ENCODE measurements around the gene TEAD3.
A peak's percentile ranks its signal among the peaks of the same experiment; 100 is the strongest.

TEAD3 gene

GRCh38 chr6:35452183-35453090 is 44.4 kb downstream of the TEAD3 start, which contains the start of gene FANCE:
TSS of gene FANCE (plus strand) at chr6:35452338. CDS start at chr6:35452546, 208 bp downstream.
- H3K4me3 ChIP-seq (ENCODE audit: low read depth in 1 of 2, low read length in 2 of 2) = peak within 1 kb of the TSS; percentile 43 to 59; a peak in 3 of 4 replicates
- peaks cover 16% of the 10 kb centered on the region for H3K36me3 ChIP-seq (ENCODE audit: insufficient read depth, low read length)
- peak within 1 kb of the TSS; percentile 63 for H3K27ac ChIP-seq (ENCODE audit: low read length)
- peaks cover 24% of the 10 kb centered on the region for H3K4me1 ChIP-seq (ENCODE audit: insufficient read depth, low read length)
- H3K4me2 ChIP-seq (ENCODE audit: insufficient read depth, low read length) = peak within 1 kb of the TSS; percentile 80
- H3K27me3 ChIP-seq (ENCODE audit: insufficient read depth, low read length, poor library complexity) = no peaks in the 10 kb centered on the region
- H4K20me1 ChIP-seq (ENCODE audit: insufficient read depth, low read length) = peaks cover 8% of the 10 kb centered on the region; the same call in 1 of the 2 replicates
- no peaks in the 10 kb centered on the region for H3K79me2 ChIP-seq (ENCODE audit: insufficient read depth, low read length)
- TF ChIP-seq EZH2 (IDR thresholded peaks at IDR 0.05; ENCODE audit: borderline replicate concordance, low read depth, low read length, severe bottlenecking) = no peak
- TF ChIP-seq, protein P1, sequence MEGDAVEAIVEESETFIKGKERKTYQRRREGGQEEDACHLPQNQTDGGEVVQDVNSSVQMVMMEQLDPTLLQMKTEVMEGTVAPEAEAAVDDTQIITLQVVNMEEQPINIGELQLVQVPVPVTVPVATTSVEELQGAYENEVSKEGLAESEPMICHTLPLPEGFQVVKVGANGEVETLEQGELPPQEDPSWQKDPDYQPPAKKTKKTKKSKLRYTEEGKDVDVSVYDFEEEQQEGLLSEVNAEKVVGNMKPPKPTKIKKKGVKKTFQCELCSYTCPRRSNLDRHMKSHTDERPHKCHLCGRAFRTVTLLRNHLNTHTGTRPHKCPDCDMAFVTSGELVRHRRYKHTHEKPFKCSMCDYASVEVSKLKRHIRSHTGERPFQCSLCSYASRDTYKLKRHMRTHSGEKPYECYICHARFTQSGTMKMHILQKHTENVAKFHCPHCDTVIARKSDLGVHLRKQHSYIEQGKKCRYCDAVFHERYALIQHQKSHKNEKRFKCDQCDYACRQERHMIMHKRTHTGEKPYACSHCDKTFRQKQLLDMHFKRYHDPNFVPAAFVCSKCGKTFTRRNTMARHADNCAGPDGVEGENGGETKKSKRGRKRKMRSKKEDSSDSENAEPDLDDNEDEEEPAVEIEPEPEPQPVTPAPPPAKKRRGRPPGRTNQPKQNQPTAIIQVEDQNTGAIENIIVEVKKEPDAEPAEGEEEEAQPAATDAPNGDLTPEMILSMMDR (IDR thresholded peaks at IDR 0.05; ENCODE audit: borderline replicate concordance, extremely low read depth, low read length, poor library complexity, severe bottlenecking) = no peak
- peak within 1 kb of the TSS; percentile 58 for H3K9ac ChIP-seq (ENCODE audit: low read depth, low read length)
- ATAC-seq (ENCODE audit: insufficient read depth, low read depth) (peak; percentile 82), DNase-seq (peak; percentile 88)
- H2AFZ ChIP-seq (ENCODE audit: low read depth, low read length) = peak within 1 kb of the TSS; percentile 77
- no peaks in the 10 kb centered on the region for H3K9me3 ChIP-seq (ENCODE audit: insufficient read depth, low read length, severe bottlenecking)

DNA sequence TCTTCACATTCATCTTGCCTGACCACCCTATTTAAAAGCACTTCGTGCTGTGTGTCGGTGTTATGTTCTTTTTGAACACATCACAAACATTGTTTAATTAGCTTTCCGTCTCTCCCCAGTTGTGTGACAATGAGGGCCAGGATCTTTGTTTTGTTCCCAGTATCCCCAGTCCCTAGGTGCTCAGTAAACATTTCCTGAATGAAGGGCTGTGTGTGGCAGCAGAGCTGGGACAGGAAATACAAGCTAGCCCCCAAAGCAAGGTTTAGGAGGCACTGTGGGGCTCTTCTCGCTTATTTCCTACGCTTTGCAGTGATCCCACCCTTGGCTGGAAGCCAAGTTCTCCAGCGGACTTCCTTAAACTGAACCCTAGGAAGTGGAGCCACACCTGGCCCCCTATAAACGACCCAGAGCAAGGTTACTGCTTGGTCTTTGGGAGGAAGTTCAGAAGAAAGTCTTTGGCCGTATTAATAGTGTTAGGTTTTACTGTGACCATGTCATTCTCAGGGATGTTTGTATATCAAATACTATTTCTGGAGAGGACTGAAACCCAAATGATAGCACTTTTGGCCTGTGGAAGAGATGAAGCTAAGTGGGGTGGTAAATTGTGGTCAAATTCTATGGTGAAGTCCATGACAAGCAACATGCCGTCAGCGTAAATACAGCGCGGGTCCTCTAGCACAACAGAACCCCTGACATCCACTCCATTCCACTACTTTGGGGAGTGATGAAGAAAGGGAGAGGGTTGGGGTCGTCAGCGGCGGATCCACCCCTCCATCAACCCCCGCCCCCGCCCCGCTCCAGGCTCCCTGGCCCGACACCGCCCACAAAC is 45.3 kb downstream of the TEAD3 start:
- peak overlapping the region; percentile 58; the same call in 1 of the 2 replicates for H3K9ac ChIP-seq (ENCODE audit: low read depth, low read length)
- H3K27ac ChIP-seq (ENCODE audit: low read length) = peak overlapping the region; percentile 63; the same call in 1 of the 2 replicates

GRCh38 chr6:35449287-35449881 is 47.5 kb downstream of the TEAD3 start:
- peak; percentile 43 for DNase-seq
- H2AFZ ChIP-seq (ENCODE audit: low read depth, low read length) = no peak overlapping the region; the same call in 1 of the 2 replicates
- H3K4me3 ChIP-seq (ENCODE audit: low read depth in 1 of 2, low read length in 2 of 2) = no peak overlapping the region

More for the DNA sequence above, 45.3 kb downstream of the TEAD3 start:
- 0 out of 2 replicates have a peak, but pooled peaks cover 4% of the 10 kb centered on the region for H4K20me1 ChIP-seq (ENCODE audit: insufficient read depth, low read length)
- H3K36me3 ChIP-seq (ENCODE audit: insufficient read depth, low read length) = peaks cover 10% of the 10 kb centered on the region
- H3K4me3 ChIP-seq (ENCODE audit: low read depth in 1 of 2, low read length in 2 of 2) = peak overlapping the region; percentile 43 to 59; a peak in 3 of 4 replicates
- H3K27me3 ChIP-seq (ENCODE audit: insufficient read depth, low read length, poor library complexity) = no peaks in the 10 kb centered on the region
- H3K4me1 ChIP-seq (ENCODE audit: insufficient read depth, low read length) = peaks cover 24% of the 10 kb centered on the region
- H3K79me2 ChIP-seq (ENCODE audit: insufficient read depth, low read length) = no peaks in the 10 kb centered on the region
- ATAC-seq (ENCODE audit: insufficient read depth, low read depth) = no peak
- peak overlapping the region; percentile 80 for H3K4me2 ChIP-seq (ENCODE audit: insufficient read depth, low read length)
- no peak for DNase-seq
- no peaks in the 10 kb centered on the region for H3K9me3 ChIP-seq (ENCODE audit: insufficient read depth, low read length, severe bottlenecking)
- TF ChIP-seq EZH2 (IDR thresholded peaks at IDR 0.05; ENCODE audit: borderline replicate concordance, low read depth, low read length, severe bottlenecking) = no peak
- TF ChIP-seq, protein P1 (IDR thresholded peaks at IDR 0.05; ENCODE audit: borderline replicate concordance, extremely low read depth, low read length, poor library complexity, severe bottlenecking) = no peak
- H2AFZ ChIP-seq (ENCODE audit: low read depth, low read length) = peak overlapping the region; percentile 77

More at GRCh38 chr6:35449287-35449881, 47.5 kb downstream of the TEAD3 start:
- peaks cover 28% of the 10 kb centered on the region for H3K4me1 ChIP-seq (ENCODE audit: insufficient read depth, low read length)
- ATAC-seq (ENCODE audit: insufficient read depth, low read depth) = peak; percentile 71
- no peaks in the 10 kb centered on the region for H3K27me3 ChIP-seq (ENCODE audit: insufficient read depth, low read length, poor library complexity)
- H3K9me3 ChIP-seq (ENCODE audit: insufficient read depth, low read length, severe bottlenecking) = no peaks in the 10 kb centered on the region
- no peak overlapping the region for H3K9ac ChIP-seq (ENCODE audit: low read depth, low read length)
- H3K79me2 ChIP-seq (ENCODE audit: insufficient read depth, low read length) = no peaks in the 10 kb centered on the region
- no peak for TF ChIP-seq EZH2 (IDR thresholded peaks at IDR 0.05; ENCODE audit: borderline replicate concordance, low read depth, low read length, severe bottlenecking)
- TF ChIP-seq, protein P1 (IDR thresholded peaks at IDR 0.05; ENCODE audit: borderline replicate concordance, extremely low read depth, low read length, poor library complexity, severe bottlenecking) = peak; percentile 82
- H3K27ac ChIP-seq (ENCODE audit: low read length) = no peak overlapping the region
- no peaks in the 10 kb centered on the region for H3K36me3 ChIP-seq (ENCODE audit: insufficient read depth, low read length)
- H4K20me1 ChIP-seq (ENCODE audit: insufficient read depth, low read length) = 0 out of 2 replicates have a peak, but pooled peaks cover 3% of the 10 kb centered on the region
- no peak overlapping the region for H3K4me2 ChIP-seq (ENCODE audit: insufficient read depth, low read length)

All from DND-41 (cell line).